Left ventricle myocardium inferior (tissue), 1 donor: ENCODE data around the gene GRM8. TPM values are rescaled to one million over a fixed set of nuclear protein-coding genes. Genes with fewer than 3 reads are reported as not detected.

Source experiments
- DNase-seq: peaks from one replicate; pipeline ENCODE4 v3.0.0-alpha.2; 2020
- H3K27ac ChIP-seq: fragments of 200-600 bp; replicated peaks from 2 replicates; pipeline ENCODE4 v1.8.0; 2021
- H3K27me3 ChIP-seq: fragments of 200-600 bp; 2 replicates; pipeline ENCODE4 v1.8.0; 2021; ENCODE audit warnings: low read depth
- H3K36me3 ChIP-seq: fragments of 200-600 bp; 2 replicates; pipeline ENCODE4 v1.8.0; 2021
- H3K4me1 ChIP-seq: fragments of 200-600 bp; 2 replicates; pipeline ENCODE4 v1.8.0; 2021
- H3K4me3 ChIP-seq: fragments of 200-600 bp; 2 replicates; pipeline ENCODE4 v1.8.0; 2021; ENCODE audit warnings: mild to moderate bottlenecking, moderate library complexity
- H3K9me3 ChIP-seq: fragments of 200-600 bp; replicated peaks from 2 replicates; pipeline ENCODE4 v1.8.0; 2021
- CTCF ChIP-seq: fragments of 200-600 bp; IDR thresholded peaks from 2 replicates; pipeline ENCODE4 v1.8.0; 2021; ENCODE audit warnings: antibody characterized with exemption, mild to moderate bottlenecking, borderline replicate concordance
- intact Hi-C: fragments of 100-400 bp; cut with micrococcal nuclease; formaldehyde crosslinking; loops from one replicate; pipeline ENCODE4 v1.11.0; 2022
- microRNA-seq: library from miRNA; unstranded; fragments of <30 nt; microRNA quantifications from one replicate; pipeline ENCODE4 v1.2.0, GENCODE V29; 2020
- total RNA-seq: library from RNA; stranded (reverse); fragmentation: NEBNext Ultra II Directional; extraction: Animal tissue kit (Norgen Biotek cat#: 25700); gene quantifications from one replicate; pipeline ENCODE4 v1.2.1, GENCODE V29; 2021
- donor health status: DM: no; HTN: yes; CAD: no; lungs with severe emphysema.

The GRM8 gene
- total RNA-seq, 1 donor from 2014 or later: 0.69 TPM

GRCh38 chr7:126401918-126402317, 850.8 kb downstream of the GRM8 start:
- Histone ChIP-seq H3K4me3 (no peak overlapping the region), H3K27ac (no peak overlapping the region), H3K4me1 (peaks cover 12% of the 10 kb centered on the region), H3K9me3 (no peaks in the 10 kb centered on the region), H3K27me3 (no peaks in the 10 kb centered on the region), H3K36me3 (no peaks in the 10 kb centered on the region)
- TF ChIP-seq CTCF: no peak
- DNase-seq: no peak
- intact Hi-C loops: no loop called here

- no peak for TF ChIP-seq CTCF
Measured at GRCh38 chr7:126398851-126399529, 853.8 kb downstream of the GRM8 start.

GRCh38 chr7:126398285-126398684, 854.5 kb downstream of the GRM8 start:
- no peak for DNase-seq
- no peaks in the 10 kb centered on the region for H3K36me3 ChIP-seq
- no peaks in the 10 kb centered on the region for H3K9me3 ChIP-seq
- peak overlapping the region; percentile 71 for H3K27ac ChIP-seq
- no peak overlapping the region for H3K4me3 ChIP-seq
- TF ChIP-seq CTCF: no peak
- H3K27me3 ChIP-seq: no peaks in the 10 kb centered on the region
- intact Hi-C loops: no loop called here
- peaks cover 12% of the 10 kb centered on the region for H3K4me1 ChIP-seq

More at GRCh38 chr7:126398851-126399529, 853.8 kb downstream of the GRM8 start:
- Histone ChIP-seq H3K36me3 (no peaks in the 10 kb centered on the region), H3K27me3 (no peaks in the 10 kb centered on the region), H3K4me3 (no peak overlapping the region), H3K4me1 (peaks cover 12% of the 10 kb centered on the region), H3K27ac (peak overlapping the region; percentile 71), H3K9me3 (no peaks in the 10 kb centered on the region)
- intact Hi-C loops: no loop called here
- no peak for DNase-seq

GRCh38 chr7:126394406-126394805, 858.3 kb downstream of the GRM8 start:
- TF ChIP-seq CTCF: no peak
- Histone ChIP-seq H3K4me1 (peaks cover 12% of the 10 kb centered on the region), H3K27ac (no peak overlapping the region), H3K27me3 (no peaks in the 10 kb centered on the region), H3K36me3 (no peaks in the 10 kb centered on the region), H3K4me3 (no peak overlapping the region), H3K9me3 (no peaks in the 10 kb centered on the region)
- intact Hi-C loops: no loop called here
- no peak for DNase-seq

Small RNA genes lying within 50 kb of the gene (microRNA-seq; reads per million reads assigned to microRNA genes)
- gene MIR592: not detected

Other genes starting within 250 kb of the GRM8 start
- 17.3 TPM for gene ZNF800, start 139.8 kb upstream of the GRM8 start, total RNA-seq